ENCODE data around the gene CCND1.

DNA sequence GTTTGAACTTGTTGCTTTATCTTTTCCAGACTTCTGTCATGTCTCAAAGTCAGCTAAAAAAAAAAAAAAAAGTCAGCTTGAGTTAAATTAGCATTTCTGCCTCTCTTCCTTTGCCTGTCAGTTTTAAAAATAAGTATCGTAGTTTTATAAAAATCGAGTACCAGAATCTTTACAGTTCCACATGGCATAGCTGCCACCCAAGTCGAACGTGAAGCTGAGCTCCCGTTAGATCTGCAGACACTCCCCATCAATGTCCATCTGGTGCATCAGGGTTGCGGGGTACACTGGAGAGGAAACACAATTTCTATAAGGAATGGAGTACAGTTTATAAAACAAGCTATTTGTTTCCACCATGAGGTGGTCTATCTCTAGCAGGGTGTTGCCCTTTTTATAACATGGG lies 41.0 kb upstream of the CCND1 start:
- TF ChIP-seq GATA2 (IDR thresholded peaks at IDR 0.05; ENCODE audit: low read depth, low read length) (no peak), GATA3 (IDR thresholded peaks at IDR 0.05; ENCODE audit: low read depth, low read length) (no peak)

Measured in SH-SY5Y (cell line).